ENCODE measurements around the gene MICALL2. TPM values are rescaled to one million over a fixed set of nuclear protein-coding genes. Genes with fewer than 3 reads are reported as not detected.

Gene MICALL2
- 2.1 TPM in 2 replicates for total RNA-seq

DNA sequence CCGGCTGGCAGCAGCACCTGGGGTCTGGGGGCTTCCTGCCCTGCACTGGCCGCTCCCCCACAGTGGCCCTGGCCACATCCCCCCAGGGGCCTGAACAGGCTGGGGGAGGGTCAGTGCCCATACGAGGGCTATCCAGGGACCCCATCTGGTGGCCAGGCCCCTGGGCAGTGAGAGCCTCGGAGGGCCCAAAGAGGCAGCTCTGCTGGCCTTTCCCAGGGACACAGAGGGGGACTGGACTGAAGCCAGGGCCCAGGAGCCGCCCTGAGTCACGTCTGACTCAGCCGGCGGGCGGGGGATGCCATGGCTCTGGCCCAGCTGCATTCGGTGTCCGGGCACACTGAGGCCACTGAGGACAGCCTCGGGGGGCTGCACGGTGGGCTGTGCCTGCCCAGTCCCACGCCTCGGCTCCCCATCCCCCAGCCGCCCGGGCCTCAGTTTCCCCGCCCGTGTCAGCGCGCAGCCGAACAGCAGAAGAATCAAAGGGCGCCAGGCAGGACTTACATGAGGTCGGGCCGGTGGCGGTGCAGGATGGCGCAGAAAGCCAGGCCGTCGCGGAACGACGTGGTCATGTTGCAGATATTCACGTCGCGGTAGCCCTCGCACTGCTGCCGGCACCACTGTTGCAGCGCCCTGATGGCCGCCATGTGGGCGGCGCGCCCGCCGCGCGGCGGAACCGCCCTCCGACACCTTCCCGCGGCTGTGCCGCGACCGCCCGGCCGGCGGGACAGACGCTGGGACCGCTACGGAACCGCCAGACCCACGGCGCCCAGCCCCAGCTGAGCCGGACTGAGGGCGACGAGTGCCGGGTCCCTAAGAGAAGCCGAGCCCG is at the start of gene MICALL2:
Gene MICALL2, minus strand, starts transcription at position 788 of the 829 bp plus-strand sequence. Its CDS starts 144 bp downstream, at position 644.
- H3K4me1 Mint-ChIP-seq (ENCODE audit: low read depth), result no peaks in the 10 kb centered on the region
- DNase-seq (ENCODE audit: low spot score), result no peak
- intact Hi-C loops (cut with micrococcal nuclease), result loop anchor here (1.0 to 2.0 kb wide), 2 partner anchors 42 to 45 kb away; partner anchors contain the start of gene INTS1
- H3K27ac Mint-ChIP-seq, result no peak within 1 kb of the TSS
- peaks cover 6% of the 10 kb centered on the region for H3K27me3 Mint-ChIP-seq (ENCODE audit: low read depth)
- peak within 1 kb of the TSS; percentile 77 for H3K4me3 Mint-ChIP-seq (ENCODE audit: low read depth)
- H3K9me3 Mint-ChIP-seq, result no peaks in the 10 kb centered on the region
- no peaks in the 10 kb centered on the region for H3K36me3 Mint-ChIP-seq (ENCODE audit: low read depth)

DNA sequence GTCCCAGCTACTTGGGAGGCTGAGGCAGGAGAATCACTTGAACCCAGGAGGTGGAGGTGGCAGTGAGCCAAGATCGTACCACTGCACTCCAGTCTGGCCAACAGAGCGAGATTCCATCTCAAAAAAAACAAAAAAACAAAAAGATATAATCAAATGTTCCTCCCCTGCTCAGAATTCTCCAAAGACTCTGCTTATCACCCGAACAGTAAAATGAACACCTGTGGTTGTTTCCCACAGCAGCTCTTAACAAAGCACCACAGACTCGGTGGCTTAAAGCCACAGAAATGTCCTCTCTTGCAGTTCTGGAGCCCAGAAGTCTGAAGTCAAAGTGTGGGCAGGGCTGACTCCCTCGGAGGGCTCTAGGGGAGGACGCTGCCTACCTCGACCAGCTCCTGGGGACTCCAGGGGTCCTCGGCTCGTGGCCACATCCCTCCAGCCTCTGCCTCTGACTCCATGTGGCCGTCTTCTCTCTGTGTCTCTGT is 49.0 kb upstream of the MICALL2 start:
- no peak for DNase-seq (ENCODE audit: low spot score)
- no peaks in the 10 kb centered on the region for H3K27me3 Mint-ChIP-seq (ENCODE audit: low read depth)
- H3K4me3 Mint-ChIP-seq (ENCODE audit: low read depth), result peak overlapping the region; percentile 52
- H3K4me1 Mint-ChIP-seq (ENCODE audit: low read depth), result peaks cover 25% of the 10 kb centered on the region
- H3K9me3 Mint-ChIP-seq, result no peaks in the 10 kb centered on the region
- intact Hi-C loops (cut with micrococcal nuclease), result no loop called here
- H3K27ac Mint-ChIP-seq, result peak overlapping the region; percentile 63
- no peaks in the 10 kb centered on the region for H3K36me3 Mint-ChIP-seq (ENCODE audit: low read depth)

DNA sequence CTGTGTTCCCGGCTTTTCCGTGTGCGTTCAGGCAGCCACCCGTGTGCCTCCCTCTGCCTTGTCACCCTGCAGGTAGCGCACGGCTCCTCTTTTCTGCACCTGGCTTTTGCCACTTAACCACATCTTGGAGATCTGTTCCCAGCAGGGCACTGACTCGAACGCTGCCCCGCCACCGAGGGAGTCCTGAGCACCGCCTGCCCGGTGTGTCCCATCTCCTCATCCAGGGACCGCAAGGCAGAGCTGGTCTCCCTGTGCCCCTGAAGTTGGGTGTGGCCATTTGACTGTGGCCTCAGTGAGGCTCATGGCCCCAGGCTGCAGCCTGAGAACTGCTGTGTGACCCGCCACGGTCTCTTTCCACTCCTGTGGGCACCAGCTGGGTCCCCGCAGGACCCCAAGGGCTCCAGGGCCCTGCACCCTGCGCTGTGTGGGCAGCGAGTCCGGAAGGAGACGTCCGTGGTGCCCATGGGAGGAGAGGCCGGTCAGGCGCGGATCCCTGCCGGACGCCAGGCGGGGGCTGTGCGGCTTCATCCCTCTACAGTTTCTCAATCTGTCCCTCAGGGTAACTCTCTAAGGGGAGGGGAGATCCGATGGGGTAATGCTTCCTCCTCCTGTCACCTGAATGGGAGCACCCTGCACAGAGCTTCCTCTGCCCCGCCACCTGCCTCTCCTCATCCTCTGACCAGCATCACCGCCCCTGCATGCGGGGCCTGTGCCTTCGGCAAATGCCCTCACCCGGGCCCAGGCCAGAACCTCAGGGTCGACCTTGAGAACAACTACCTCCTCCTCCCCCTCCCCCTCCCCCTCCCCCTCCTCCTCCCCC is 46.7 kb upstream of the MICALL2 start:
- peaks cover 33% of the 10 kb centered on the region for H3K4me1 Mint-ChIP-seq (ENCODE audit: low read depth)
- DNase-seq (ENCODE audit: low spot score), result no peak
- peaks cover 20% of the 10 kb centered on the region for H3K36me3 Mint-ChIP-seq (ENCODE audit: low read depth)
- H3K9me3 Mint-ChIP-seq, result no peaks in the 10 kb centered on the region
- intact Hi-C loops (cut with micrococcal nuclease), result no loop called here
- peak overlapping the region; percentile 68 for H3K4me3 Mint-ChIP-seq (ENCODE audit: low read depth)
- peak overlapping the region; percentile 17 for H3K27ac Mint-ChIP-seq
- H3K27me3 Mint-ChIP-seq (ENCODE audit: low read depth), result no peaks in the 10 kb centered on the region

GRCh38 chr7:1503816-1504775 is 44.8 kb upstream of the MICALL2 start, which contains the start of gene INTS1:
Gene INTS1, minus strand, starts transcription at chr7:1504389. Its CDS starts 429 bp downstream, at chr7:1503960.
- H3K4me3 Mint-ChIP-seq (ENCODE audit: low read depth), result peak within 1 kb of the TSS; percentile 89
- peak; percentile 88 for DNase-seq (ENCODE audit: low spot score)
- no peaks in the 10 kb centered on the region for H3K9me3 Mint-ChIP-seq
- peak within 1 kb of the TSS; percentile 80 for H3K27ac Mint-ChIP-seq
- H3K27me3 Mint-ChIP-seq (ENCODE audit: low read depth), result no peaks in the 10 kb centered on the region
- H3K36me3 Mint-ChIP-seq (ENCODE audit: low read depth), result peaks cover 33% of the 10 kb centered on the region
- intact Hi-C loops (cut with micrococcal nuclease), result loop anchor here (1.0 kb wide), 3 partner anchors 29 to 65 kb away; partner anchors contain the start of gene MICALL2
- peaks cover 37% of the 10 kb centered on the region for H3K4me1 Mint-ChIP-seq (ENCODE audit: low read depth)

DNA sequence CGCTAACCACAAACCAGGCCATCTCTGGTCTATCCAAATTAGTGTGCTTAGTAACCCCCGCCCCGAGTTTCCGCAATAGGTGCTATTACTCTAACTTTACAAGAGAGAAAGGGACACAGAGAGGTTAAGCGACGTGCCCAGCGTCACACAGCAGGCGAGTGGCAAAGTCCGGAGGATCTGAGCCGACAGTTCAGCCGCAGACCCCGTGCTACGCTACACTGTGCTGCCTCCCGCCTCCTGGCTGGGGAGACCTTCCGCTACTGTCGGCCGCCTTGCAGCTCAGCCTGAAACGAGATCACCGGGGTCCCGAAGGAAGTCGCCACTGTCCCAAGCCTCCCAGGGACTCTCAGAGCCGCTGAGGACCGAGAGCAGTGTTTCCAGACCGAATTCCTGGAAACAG is 44.1 kb upstream of the MICALL2 start:
- intact Hi-C loops (cut with micrococcal nuclease), result no loop called here
- no peak for DNase-seq (ENCODE audit: low spot score)
- Mint-ChIP-seq H3K27me3 (ENCODE audit: low read depth) (no peaks in the 10 kb centered on the region), H3K36me3 (ENCODE audit: low read depth) (peaks cover 33% of the 10 kb centered on the region), H3K27ac (peak overlapping the region; percentile 68), H3K9me3 (no peaks in the 10 kb centered on the region), H3K4me1 (ENCODE audit: low read depth) (peaks cover 33% of the 10 kb centered on the region), H3K4me3 (ENCODE audit: low read depth) (peak overlapping the region; percentile 85)

DNA sequence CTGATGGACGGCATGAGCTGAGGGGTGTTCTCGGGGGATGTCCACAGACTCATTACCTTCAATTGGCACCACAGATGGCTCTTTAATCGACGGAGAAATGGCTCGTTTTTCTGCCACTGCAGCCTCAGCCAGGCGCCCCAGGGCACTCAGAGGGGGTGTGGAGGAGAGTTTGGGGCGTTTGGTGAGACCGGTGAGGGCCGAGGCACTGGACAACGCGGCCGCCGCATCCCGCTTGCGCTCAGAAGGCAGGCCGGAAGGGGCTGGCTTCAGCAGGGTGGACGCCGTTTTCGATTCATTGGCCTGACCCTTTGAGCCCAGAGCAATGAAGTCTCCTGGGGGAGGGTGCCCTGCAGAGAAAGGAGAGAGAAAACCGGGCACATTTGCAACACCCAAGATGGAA is 43.6 kb upstream of the MICALL2 start:
- Mint-ChIP-seq H3K36me3 (ENCODE audit: low read depth) (peaks cover 34% of the 10 kb centered on the region), H3K4me1 (ENCODE audit: low read depth) (peaks cover 31% of the 10 kb centered on the region), H3K4me3 (ENCODE audit: low read depth) (peak overlapping the region; percentile 85), H3K27me3 (ENCODE audit: low read depth) (no peaks in the 10 kb centered on the region), H3K9me3 (no peaks in the 10 kb centered on the region), H3K27ac (peak overlapping the region; percentile 68)
- intact Hi-C loops (cut with micrococcal nuclease), result no loop called here
- DNase-seq (ENCODE audit: low spot score), result no peak

DNA sequence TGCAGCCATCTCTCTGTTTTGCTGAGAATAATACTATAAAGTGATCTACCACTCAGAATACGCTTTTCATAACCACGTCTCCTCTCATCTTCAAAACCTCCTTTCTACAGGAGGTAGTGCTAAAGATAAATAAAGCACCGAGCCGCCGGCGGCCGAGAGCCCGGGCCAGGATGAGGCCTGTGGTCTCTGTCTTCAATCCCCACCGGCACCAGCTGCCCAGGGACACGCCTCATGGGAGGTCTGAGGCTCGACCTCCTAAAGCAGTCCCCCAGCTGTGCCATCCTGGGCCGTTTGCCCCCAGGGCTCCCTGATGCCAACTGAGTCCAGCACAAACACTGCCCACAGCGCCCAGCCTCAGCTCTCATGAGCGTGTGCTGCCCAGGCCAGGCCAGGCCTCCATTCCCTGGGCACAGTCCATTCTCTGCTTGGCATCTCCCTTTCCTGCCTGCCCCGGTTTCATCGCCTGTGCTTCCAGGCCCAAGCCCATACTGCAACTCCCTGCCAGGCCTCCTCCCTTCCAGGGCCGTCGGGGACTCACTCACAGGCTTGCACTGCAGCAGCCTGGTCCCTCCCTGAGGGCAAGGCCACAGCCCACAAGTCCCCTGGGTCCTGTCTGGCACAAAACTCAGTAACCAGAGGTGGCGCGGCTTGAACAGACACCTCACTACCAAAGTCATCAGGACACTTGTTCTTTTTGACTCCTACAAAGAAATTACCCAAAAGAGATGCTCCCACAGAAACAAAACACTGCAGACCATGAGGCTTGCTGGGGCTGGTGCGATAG is 42.4 kb upstream of the MICALL2 start:
- no peak overlapping the region for H3K27ac Mint-ChIP-seq
- peak overlapping the region; percentile 85 for H3K4me3 Mint-ChIP-seq (ENCODE audit: low read depth)
- peaks cover 42% of the 10 kb centered on the region for H3K36me3 Mint-ChIP-seq (ENCODE audit: low read depth)
- intact Hi-C loops (cut with micrococcal nuclease), result no loop called here
- DNase-seq (ENCODE audit: low spot score), result no peak
- H3K9me3 Mint-ChIP-seq, result no peaks in the 10 kb centered on the region
- no peaks in the 10 kb centered on the region for H3K27me3 Mint-ChIP-seq (ENCODE audit: low read depth)
- peaks cover 23% of the 10 kb centered on the region for H3K4me1 Mint-ChIP-seq (ENCODE audit: low read depth)

GRCh38 chr7:1500064-1500807 is 41.0 kb upstream of the MICALL2 start:
- H3K27ac Mint-ChIP-seq, result no peak overlapping the region
- intact Hi-C loops (cut with micrococcal nuclease), result no loop called here
- no peak overlapping the region for H3K4me3 Mint-ChIP-seq (ENCODE audit: low read depth)
- no peak for DNase-seq (ENCODE audit: low spot score)
- no peaks in the 10 kb centered on the region for H3K9me3 Mint-ChIP-seq
- H3K27me3 Mint-ChIP-seq (ENCODE audit: low read depth), result no peaks in the 10 kb centered on the region
- peaks cover 42% of the 10 kb centered on the region for H3K36me3 Mint-ChIP-seq (ENCODE audit: low read depth)
- H3K4me1 Mint-ChIP-seq (ENCODE audit: low read depth), result peaks cover 19% of the 10 kb centered on the region

GRCh38 chr7:1499367-1500029 is 40.2 kb upstream of the MICALL2 start:
- H3K4me1 Mint-ChIP-seq (ENCODE audit: low read depth), result peaks cover 19% of the 10 kb centered on the region
- H3K36me3 Mint-ChIP-seq (ENCODE audit: low read depth), result peaks cover 42% of the 10 kb centered on the region
- H3K9me3 Mint-ChIP-seq, result no peaks in the 10 kb centered on the region
- DNase-seq (ENCODE audit: low spot score), result no peak
- no peaks in the 10 kb centered on the region for H3K27me3 Mint-ChIP-seq (ENCODE audit: low read depth)
- intact Hi-C loops (cut with micrococcal nuclease), result no loop called here
- H3K4me3 Mint-ChIP-seq (ENCODE audit: low read depth), result no peak overlapping the region
- H3K27ac Mint-ChIP-seq, result no peak overlapping the region

DNA sequence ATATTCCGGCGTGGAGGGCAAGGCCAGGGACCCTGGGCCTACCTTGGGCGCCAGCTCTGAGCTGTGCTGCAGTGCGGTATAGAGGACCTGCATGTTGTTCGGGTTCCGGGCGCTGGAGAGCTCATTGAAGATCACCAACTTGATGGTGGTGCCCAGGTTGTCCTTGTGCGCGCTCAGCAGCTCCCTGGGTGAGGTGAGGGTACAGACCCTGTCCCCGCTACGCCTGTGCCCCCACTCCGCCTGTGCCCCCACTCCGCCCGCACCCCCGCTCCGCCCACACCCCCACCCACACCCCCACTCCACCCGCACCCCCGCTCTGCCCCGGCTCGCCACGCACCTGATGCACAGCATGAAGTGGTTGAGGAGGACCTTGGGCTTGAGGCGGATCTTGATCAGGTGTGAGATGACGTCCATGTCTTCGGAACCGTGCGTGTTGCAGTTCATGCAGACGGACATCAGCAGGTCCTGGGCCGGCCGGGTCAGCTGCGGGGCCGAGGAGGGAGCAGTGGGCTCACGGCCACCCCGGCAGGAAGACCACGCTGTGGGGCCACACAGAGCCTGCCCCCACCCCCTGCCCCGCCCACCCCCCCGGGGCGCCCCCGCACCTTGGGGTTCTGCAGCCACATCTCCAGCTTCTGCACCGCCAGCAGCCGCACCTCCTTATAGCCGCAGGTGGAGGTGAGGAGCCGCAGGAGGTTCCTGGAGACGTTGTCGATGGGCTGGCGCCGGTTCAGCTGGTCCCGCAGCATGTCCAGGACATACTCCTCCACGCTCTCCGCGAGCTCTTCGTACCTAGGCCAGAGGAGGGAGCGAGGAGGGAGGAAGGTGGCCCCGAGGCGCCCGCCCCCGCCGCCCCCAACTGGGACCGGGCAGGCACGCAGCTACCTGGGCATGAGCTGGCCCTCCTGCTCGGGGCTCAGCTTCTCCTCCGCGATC is 39.4 kb upstream of the MICALL2 start:
- H3K27me3 Mint-ChIP-seq (ENCODE audit: low read depth), result no peaks in the 10 kb centered on the region
- intact Hi-C loops (cut with micrococcal nuclease), result no loop called here
- H3K9me3 Mint-ChIP-seq, result no peaks in the 10 kb centered on the region
- DNase-seq (ENCODE audit: low spot score), result no peak
- peaks cover 42% of the 10 kb centered on the region for H3K36me3 Mint-ChIP-seq (ENCODE audit: low read depth)
- peaks cover 19% of the 10 kb centered on the region for H3K4me1 Mint-ChIP-seq (ENCODE audit: low read depth)
- no peak overlapping the region for H3K4me3 Mint-ChIP-seq (ENCODE audit: low read depth)
- H3K27ac Mint-ChIP-seq, result no peak overlapping the region
